Fibroblast of pulmonary artery (primary cell): Measurements from ENCODE around the gene SUMO3.

ENCODE experiments used
- DNase-seq: peaks from one replicate; pipeline ENCODE4 v3.0.0-alpha.2; 2010; ENCODE audit warnings: low read depth
- H3K4me3 ChIP-seq: replicated peaks from 2 replicates; pipeline ENCODE4 v1.5.1; 2011; ENCODE audit warnings: low read depth, mild to moderate bottlenecking, control low read depth, low read length, moderate library complexity
- TF ChIP-seq, protein P1 (sequence below): IDR thresholded peaks from 2 replicates; pipeline ENCODE4 v1.5.1; 2011; ENCODE audit warnings: mild to moderate bottlenecking, control low read depth, low read length, inconsistent platforms; ENCODE audit errors: missing control alignments

SUMO3 gene

DNA sequence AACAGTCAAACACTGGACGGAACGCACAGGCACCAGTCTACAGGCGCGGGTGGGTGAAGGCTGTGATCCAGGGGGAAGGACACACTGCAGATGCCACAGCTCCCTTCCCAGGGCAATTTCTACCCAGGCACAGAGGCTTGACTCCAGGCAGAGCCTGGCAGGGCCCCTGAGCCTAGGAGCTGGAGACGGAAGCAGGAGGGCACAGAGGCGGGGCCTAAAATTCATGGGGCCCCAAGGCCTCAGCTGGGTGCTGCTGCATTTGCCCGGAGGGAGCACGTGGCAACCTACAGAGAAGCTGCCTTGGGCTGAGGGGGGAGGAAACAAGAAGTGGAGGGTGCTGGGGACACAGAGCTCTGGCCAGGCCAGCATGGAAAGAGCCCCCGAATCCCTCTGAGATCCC, 57.5 kb downstream of the SUMO3 start:
- TF ChIP-seq, protein P1, sequence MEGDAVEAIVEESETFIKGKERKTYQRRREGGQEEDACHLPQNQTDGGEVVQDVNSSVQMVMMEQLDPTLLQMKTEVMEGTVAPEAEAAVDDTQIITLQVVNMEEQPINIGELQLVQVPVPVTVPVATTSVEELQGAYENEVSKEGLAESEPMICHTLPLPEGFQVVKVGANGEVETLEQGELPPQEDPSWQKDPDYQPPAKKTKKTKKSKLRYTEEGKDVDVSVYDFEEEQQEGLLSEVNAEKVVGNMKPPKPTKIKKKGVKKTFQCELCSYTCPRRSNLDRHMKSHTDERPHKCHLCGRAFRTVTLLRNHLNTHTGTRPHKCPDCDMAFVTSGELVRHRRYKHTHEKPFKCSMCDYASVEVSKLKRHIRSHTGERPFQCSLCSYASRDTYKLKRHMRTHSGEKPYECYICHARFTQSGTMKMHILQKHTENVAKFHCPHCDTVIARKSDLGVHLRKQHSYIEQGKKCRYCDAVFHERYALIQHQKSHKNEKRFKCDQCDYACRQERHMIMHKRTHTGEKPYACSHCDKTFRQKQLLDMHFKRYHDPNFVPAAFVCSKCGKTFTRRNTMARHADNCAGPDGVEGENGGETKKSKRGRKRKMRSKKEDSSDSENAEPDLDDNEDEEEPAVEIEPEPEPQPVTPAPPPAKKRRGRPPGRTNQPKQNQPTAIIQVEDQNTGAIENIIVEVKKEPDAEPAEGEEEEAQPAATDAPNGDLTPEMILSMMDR: no peak
- no peak for DNase-seq
- no peak overlapping the region for H3K4me3 ChIP-seq

- DNase-seq: no peak
- no peak overlapping the region for H3K4me3 ChIP-seq
- TF ChIP-seq, protein P1: no peak
These were observed 58.1 kb downstream of the SUMO3 start for GRCh38 chr21:44759628-44760285.

- no peak overlapping the region for H3K4me3 ChIP-seq
- TF ChIP-seq, protein P1: no peak
- no peak for DNase-seq
These were observed 58.9 kb downstream of the SUMO3 start for GRCh38 chr21:44758781-44759627.

GRCh38 chr21:44758141-44758561, 59.7 kb downstream of the SUMO3 start:
- TF ChIP-seq, protein P1: no peak
- no peak for DNase-seq
- no peak overlapping the region for H3K4me3 ChIP-seq

- TF ChIP-seq, protein P1: no peak
- no peak for DNase-seq
- H3K4me3 ChIP-seq: no peak overlapping the region
These were observed 60.1 kb downstream of the SUMO3 start for GRCh38 chr21:44757731-44758130.

- DNase-seq: no peak
- TF ChIP-seq, protein P1: no peak
- H3K4me3 ChIP-seq: no peak overlapping the region
These were observed 61.3 kb downstream of the SUMO3 start for GRCh38 chr21:44756423-44757185.
